ENCODE measurements around the gene DIPK2A.

The DIPK2A gene, protein sequence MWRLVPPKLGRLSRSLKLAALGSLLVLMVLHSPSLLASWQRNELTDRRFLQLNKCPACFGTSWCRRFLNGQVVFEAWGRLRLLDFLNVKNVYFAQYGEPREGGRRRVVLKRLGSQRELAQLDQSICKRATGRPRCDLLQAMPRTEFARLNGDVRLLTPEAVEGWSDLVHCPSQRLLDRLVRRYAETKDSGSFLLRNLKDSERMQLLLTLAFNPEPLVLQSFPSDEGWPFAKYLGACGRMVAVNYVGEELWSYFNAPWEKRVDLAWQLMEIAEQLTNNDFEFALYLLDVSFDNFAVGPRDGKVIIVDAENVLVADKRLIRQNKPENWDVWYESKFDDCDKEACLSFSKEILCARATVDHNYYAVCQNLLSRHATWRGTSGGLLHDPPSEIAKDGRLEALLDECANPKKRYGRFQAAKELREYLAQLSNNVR

DNA sequence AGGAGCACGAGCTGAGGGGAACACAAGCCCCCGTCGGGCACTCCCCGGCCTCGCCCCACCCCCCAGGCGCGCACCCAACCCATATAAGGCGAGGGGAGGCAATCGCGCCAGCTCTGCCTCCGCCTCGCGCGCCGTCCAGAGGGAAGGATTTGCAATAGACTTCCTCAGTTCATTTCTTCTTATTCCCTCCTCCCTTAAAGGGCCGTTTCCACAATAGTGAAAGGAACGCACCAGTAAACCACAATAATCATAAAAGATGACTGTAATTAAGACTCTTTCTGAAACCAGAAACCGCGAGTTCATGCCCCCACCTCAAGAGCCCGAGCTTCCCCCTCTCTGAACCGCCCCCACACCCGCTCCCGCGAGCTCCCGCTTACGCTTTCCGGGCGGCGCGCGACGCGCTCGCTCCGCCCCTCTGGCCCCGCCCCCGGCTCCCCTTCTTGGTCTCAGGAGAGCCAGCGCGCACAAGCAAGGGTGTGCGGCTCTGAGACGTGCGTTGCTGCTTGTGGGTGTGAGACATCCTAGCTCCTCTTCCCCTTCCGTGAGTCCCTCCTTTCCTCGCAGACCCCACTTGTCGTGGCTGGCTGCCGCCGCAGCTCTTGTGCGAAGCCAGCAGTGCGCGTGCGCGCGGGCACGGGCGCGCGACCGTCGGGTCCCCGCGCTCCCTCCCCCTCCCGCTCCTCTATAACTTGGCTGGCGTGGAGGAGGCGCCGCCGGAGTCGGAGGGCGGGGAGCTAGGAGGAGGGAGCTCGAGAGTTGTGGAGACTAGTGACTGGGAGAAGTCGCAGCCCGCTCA is at the start of gene DIPK2A:
TSS of gene DIPK2A (plus strand) at position 465 of the 796 bp plus-strand sequence. CDS start 510 bp downstream, outside the sequence.
- Histone ChIP-seq H3K36me3 (replicated peaks) (no peaks in the 10 kb centered on the region), H3K9me3 (no peaks in the 10 kb centered on the region)

DNA sequence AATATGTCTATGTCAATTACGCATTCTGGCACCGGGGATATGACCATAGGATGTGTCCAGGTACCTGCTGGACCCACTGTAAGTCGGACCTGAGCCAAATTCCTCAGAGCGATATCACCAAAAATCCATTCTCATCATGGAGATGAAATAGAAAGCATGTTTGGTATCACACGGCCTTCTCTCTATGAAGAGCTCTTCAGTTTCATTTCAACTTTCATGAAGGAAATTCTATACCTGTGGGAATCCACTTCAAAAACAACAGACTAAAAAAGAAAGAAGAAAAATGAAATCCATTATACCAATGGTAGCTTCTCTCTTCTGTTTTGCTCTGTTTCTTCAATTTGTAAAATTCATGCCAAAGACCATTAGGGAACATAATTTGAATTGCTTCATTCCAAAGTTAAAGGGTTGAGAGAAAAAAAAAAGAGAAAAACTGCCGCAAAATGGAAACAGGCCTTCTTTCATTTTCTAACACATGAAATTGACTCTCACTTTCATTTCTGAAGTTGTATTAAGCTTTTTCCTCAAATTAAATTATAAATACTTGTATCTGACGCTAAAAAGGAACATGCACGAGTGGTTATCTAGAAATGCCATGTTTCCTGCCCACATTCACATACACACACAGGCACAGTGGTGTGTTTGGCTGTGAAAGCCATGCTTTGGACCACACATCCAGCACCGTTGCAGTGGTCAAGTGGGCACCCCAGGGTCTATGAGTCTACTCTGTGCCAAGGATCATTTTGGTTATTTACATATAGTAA is 46.9 kb upstream of the DIPK2A start:
- no peaks in the 10 kb centered on the region for H3K36me3 ChIP-seq (replicated peaks)
- in situ Hi-C loops (cut with MboI; ENCODE audit: low sequenced_read_pairs), result no loop called here
- H3K9me3 ChIP-seq, result no peaks in the 10 kb centered on the region
- DNase-seq (ENCODE audit: low spot score in 2 of 2), result no peak
- H3K4me1 ChIP-seq, result no peaks in the 10 kb centered on the region
- H3K4me3 ChIP-seq, result no peak overlapping the region
- H3K27me3 ChIP-seq (ENCODE audit: low read depth), result no peaks in the 10 kb centered on the region

More for the DNA sequence above, at the start of gene DIPK2A:
- in situ Hi-C loops (cut with MboI; ENCODE audit: low sequenced_read_pairs), result no loop called here
- peak within 1 kb of the TSS; percentile 79 for H3K4me3 ChIP-seq
- peak; percentile 93 to 97 for DNase-seq (ENCODE audit: low spot score in 2 of 2)
- peaks cover 14% of the 10 kb centered on the region for H3K4me1 ChIP-seq
- H3K27me3 ChIP-seq (ENCODE audit: low read depth), result no peaks in the 10 kb centered on the region

DNA sequence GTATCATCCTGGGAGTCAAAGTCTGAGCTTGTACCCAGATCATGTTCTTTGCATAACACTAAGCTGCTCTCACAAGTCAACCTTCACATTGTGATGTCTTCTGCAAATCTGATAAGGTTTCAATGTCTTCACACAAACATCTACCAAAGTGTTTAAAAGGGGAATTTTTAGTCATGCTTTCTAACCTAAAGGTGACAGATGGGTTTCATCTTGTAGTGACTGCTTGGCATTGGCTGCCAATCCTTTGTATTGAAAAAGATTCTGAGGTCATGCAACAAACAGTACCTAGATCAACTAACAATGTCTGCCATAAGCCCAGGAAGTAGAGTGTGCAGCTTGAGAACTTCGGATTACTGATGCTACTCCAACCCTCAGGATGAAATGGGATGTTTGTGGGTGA is 43.6 kb upstream of the DIPK2A start:
- in situ Hi-C loops (cut with MboI; ENCODE audit: low sequenced_read_pairs), result no loop called here
- Histone ChIP-seq H3K27me3 (ENCODE audit: low read depth) (no peaks in the 10 kb centered on the region), H3K9me3 (no peaks in the 10 kb centered on the region), H3K36me3 (replicated peaks) (no peaks in the 10 kb centered on the region), H3K4me1 (no peaks in the 10 kb centered on the region), H3K4me3 (no peak overlapping the region)
- no peak for DNase-seq (ENCODE audit: low spot score in 2 of 2)

DNA sequence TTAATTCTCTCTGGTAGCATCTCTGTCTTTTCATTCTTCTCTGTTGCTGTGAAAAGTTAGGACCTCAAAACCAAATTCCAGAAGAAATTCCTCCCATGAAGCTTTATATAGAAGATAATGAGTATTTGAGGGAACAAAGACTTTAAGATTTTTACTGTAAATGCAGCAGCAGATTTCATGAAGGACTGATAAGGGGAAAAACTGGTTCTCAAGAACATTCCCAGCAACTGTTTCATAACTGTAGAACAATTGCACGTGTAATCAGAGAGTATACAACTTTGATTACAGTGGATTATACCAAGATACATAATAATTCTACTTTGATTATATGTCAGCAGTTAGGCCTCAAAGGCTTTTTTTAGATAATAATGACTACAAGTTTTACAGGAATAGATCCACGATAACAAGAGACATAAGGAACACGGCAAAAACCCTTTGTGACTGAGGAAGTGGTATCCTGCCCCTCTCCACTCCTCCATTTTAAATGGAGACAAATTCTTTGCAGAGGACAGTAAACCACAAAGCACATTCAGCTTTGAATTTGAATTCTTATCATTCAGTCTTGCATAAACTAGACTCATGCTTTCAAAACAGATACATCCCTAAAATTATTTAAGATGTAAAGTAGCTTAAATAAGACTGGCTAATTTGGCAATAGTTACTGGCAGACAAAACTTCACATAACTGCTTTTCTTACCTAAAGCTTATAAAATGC is 42.9 kb upstream of the DIPK2A start:
- Histone ChIP-seq H3K9me3 (no peaks in the 10 kb centered on the region), H3K4me1 (no peaks in the 10 kb centered on the region), H3K4me3 (no peak overlapping the region), H3K27me3 (ENCODE audit: low read depth) (no peaks in the 10 kb centered on the region), H3K36me3 (replicated peaks) (no peaks in the 10 kb centered on the region)
- DNase-seq (ENCODE audit: low spot score in 2 of 2), result no peak
- in situ Hi-C loops (cut with MboI; ENCODE audit: low sequenced_read_pairs), result no loop called here

DNA sequence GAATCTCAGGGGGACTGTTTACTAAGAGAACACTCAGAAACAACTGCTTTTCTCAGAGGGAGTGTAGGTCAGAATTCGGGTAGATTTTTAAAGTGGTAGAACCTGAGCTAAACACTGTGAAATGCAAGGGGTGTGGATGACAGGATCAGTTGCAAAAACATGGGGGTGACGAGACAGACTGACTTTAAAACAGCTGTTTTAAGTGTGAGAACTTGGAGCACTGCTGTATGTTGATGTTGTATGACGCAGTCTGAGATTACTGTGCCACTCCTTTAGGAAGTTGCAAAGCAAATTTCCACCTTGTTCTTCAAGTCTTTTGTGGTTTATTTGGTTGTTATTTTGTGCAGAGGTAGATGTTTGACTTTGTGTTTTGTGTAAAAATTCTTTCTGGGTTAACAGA is 36.8 kb upstream of the DIPK2A start:
- Histone ChIP-seq H3K4me1 (no peaks in the 10 kb centered on the region), H3K27me3 (ENCODE audit: low read depth) (no peaks in the 10 kb centered on the region), H3K9me3 (no peaks in the 10 kb centered on the region), H3K36me3 (replicated peaks) (no peaks in the 10 kb centered on the region), H3K4me3 (no peak overlapping the region)
- in situ Hi-C loops (cut with MboI; ENCODE audit: low sequenced_read_pairs), result no loop called here
- no peak for DNase-seq (ENCODE audit: low spot score in 2 of 2)

DNA sequence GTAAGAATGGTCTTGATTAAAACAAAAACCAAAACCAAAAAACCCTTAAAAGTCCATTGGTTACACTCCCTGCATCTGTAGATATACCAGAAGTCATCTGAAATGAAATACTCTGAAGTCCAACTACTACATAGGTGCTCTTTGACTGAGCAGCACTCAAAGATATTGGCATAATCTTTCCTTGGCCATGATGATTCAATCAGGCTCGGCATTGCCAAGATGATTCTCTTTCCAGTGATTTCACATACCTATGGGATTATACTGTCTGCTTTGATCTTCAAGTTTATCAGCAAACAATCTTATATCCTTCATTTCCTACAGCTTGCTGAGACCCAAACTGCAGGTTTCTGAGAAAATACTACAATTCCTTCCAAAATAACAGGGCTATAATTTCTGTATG is 35.9 kb upstream of the DIPK2A start:
- DNase-seq (ENCODE audit: low spot score in 2 of 2), result no peak
- no peaks in the 10 kb centered on the region for H3K27me3 ChIP-seq (ENCODE audit: low read depth)
- no peaks in the 10 kb centered on the region for H3K4me1 ChIP-seq
- in situ Hi-C loops (cut with MboI; ENCODE audit: low sequenced_read_pairs), result no loop called here
- H3K36me3 ChIP-seq (replicated peaks), result no peaks in the 10 kb centered on the region
- H3K4me3 ChIP-seq, result no peak overlapping the region
- H3K9me3 ChIP-seq, result no peaks in the 10 kb centered on the region

DNA sequence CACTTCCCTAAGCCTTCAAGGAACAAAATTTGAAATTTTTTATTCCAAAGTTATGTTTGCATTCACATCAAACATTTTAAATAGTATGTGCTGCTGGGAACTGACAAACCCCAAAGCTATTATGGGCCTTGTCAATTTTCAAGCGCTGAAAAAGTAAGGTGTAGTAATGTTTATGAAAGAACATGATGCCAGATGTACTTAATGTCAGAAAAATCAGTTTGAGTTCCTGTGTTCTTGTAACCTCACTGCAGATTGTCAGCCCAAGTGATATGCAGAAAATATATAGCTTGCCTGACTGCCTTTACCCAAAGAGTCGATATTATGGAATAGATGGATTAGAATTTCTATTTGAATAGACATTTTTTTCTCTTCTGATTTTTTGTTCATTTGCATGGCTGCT is 20.8 kb upstream of the DIPK2A start:
- Histone ChIP-seq H3K4me1 (no peaks in the 10 kb centered on the region), H3K4me3 (no peak overlapping the region), H3K9me3 (no peaks in the 10 kb centered on the region), H3K27me3 (ENCODE audit: low read depth) (no peaks in the 10 kb centered on the region), H3K36me3 (replicated peaks) (no peaks in the 10 kb centered on the region)
- DNase-seq (ENCODE audit: low spot score in 2 of 2), result no peak
- in situ Hi-C loops (cut with MboI; ENCODE audit: low sequenced_read_pairs), result no loop called here

DNA sequence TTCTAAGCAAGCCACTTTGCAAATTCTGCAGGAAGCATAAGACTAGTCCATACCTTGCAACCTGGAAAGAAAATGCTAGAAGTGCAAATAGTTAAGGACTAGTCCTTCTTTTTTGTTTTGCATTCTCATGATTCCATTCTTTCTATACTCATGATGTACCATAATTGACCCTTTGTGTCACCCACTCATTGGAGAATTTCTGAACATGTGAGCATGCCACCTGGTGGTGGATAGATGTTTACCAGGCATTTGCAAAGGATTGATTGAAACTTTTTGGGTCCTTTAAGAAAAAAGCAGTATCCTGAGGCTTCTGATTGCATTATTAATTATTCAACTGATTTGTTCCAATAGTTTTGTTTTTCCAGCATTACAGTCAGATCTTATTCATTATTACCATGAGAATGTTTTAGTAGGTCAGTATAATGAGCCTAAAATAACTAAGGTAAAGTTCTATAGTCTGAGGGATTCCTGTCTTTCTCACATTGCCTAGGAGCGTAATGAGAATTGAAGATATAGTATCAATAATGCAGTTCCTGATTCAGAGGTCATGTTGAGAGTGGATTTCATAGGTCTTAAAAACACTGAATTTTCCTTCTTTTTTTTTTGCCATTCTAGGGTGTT is 20.2 kb upstream of the DIPK2A start:
- no peaks in the 10 kb centered on the region for H3K4me1 ChIP-seq
- no peaks in the 10 kb centered on the region for H3K27me3 ChIP-seq (ENCODE audit: low read depth)
- no peak overlapping the region for H3K4me3 ChIP-seq
- H3K9me3 ChIP-seq, result no peaks in the 10 kb centered on the region
- H3K36me3 ChIP-seq (replicated peaks), result no peaks in the 10 kb centered on the region
- in situ Hi-C loops (cut with MboI; ENCODE audit: low sequenced_read_pairs), result no loop called here
- DNase-seq (ENCODE audit: low spot score in 2 of 2), result peak; percentile 51 to 60

DNA sequence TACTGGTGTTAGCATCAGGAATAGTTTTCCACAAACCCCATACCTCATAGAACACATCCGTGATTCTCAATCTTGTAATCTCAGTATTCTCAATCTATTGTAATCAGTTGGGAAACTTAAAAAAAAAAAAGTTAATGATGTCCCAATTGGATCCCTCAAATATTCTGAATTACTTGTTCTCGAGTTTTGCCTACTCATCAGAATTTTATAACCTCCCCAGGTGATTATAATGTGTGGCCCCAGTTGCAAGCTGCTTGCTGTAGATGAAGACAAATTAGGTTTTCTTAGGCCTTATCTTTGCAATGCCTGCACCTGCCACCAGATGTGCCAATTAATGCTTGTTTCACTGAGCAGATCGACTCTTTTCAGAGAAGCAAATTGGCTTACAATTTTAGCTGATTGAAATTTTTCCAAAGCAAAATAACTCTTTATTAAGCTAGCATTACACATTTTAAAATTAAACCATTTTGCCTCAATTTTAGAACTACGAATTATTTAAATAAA is 19.0 kb upstream of the DIPK2A start:
- DNase-seq (ENCODE audit: low spot score in 2 of 2), result no peak
- Histone ChIP-seq H3K36me3 (replicated peaks) (no peaks in the 10 kb centered on the region), H3K27me3 (ENCODE audit: low read depth) (no peaks in the 10 kb centered on the region), H3K9me3 (no peaks in the 10 kb centered on the region), H3K4me3 (no peak overlapping the region), H3K4me1 (no peaks in the 10 kb centered on the region)
- in situ Hi-C loops (cut with MboI; ENCODE audit: low sequenced_read_pairs), result no loop called here

DNA sequence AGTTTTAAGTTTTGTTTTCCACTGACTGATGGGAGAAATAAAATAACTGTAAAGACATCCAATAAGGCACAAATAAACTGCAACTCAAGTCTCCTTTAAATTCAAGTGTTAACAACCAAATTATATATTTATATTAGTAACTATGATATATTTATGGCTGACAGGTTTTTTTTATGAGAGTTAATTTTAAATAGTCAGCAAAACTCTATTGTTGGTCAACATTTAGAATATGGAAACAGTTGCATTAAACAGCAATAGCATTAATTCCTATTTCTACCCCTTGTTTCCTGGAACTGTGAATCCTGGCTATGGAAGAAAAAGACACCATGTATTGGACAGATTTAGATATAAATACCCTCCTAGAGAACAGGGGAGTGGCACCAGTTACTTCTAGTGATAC is 16.5 kb upstream of the DIPK2A start:
- no peaks in the 10 kb centered on the region for H3K4me1 ChIP-seq
- peaks cover 7% of the 10 kb centered on the region; the same call in 1 of the 2 replicates for H3K9me3 ChIP-seq
- H3K4me3 ChIP-seq, result no peak overlapping the region
- H3K27me3 ChIP-seq (ENCODE audit: low read depth), result no peaks in the 10 kb centered on the region
- no peaks in the 10 kb centered on the region for H3K36me3 ChIP-seq (replicated peaks)
- in situ Hi-C loops (cut with MboI; ENCODE audit: low sequenced_read_pairs), result no loop called here
- no peak for DNase-seq (ENCODE audit: low spot score in 2 of 2)

DNA sequence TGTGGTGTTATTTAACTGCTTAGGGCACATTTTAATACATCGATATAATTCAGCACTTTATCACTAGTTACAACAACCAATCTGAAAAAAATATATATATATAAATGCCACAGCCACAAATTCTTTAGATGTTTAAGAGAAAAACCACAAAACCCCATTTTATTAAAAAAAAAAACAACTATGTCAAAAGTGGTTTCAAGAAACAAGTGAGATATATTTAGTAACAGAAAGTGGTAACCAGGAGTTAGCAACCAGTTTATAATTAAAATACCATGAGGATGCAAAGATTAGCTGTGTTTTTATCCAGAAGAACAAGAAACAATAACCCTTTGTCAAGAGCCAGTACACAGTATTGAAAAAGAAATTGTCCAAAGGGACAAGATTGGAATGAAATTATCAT is 14.8 kb upstream of the DIPK2A start:
- in situ Hi-C loops (cut with MboI; ENCODE audit: low sequenced_read_pairs), result no loop called here
- Histone ChIP-seq H3K27me3 (ENCODE audit: low read depth) (no peaks in the 10 kb centered on the region), H3K4me1 (no peaks in the 10 kb centered on the region), H3K36me3 (replicated peaks) (no peaks in the 10 kb centered on the region), H3K9me3 (peaks cover 7% of the 10 kb centered on the region; the same call in 1 of the 2 replicates), H3K4me3 (no peak overlapping the region)
- no peak for DNase-seq (ENCODE audit: low spot score in 2 of 2)

DNA sequence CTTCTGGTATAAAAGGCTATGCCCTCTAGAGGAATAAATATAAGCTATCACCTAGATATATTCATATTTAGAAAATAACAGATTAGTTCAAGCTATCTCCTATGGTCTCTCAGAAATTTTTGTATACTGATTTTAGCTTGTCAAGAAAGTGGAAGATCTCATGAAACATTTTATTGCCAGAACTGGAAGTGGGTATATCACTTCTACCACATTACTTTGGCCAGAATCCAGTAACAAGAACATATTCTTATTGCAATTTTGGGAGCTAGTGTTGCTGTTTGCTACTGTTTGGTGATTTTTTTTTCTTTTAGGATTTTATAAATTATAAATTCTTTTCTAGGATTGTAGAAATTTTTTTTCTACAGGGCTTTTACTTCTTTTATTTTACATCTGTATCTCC is 14.2 kb upstream of the DIPK2A start:
- DNase-seq (ENCODE audit: low spot score in 2 of 2), result no peak
- H3K4me1 ChIP-seq, result no peaks in the 10 kb centered on the region
- H3K36me3 ChIP-seq (replicated peaks), result no peaks in the 10 kb centered on the region
- in situ Hi-C loops (cut with MboI; ENCODE audit: low sequenced_read_pairs), result no loop called here
- H3K9me3 ChIP-seq, result peaks cover 7% of the 10 kb centered on the region; the same call in 1 of the 2 replicates
- H3K4me3 ChIP-seq, result no peak overlapping the region
- H3K27me3 ChIP-seq (ENCODE audit: low read depth), result no peaks in the 10 kb centered on the region

DNA sequence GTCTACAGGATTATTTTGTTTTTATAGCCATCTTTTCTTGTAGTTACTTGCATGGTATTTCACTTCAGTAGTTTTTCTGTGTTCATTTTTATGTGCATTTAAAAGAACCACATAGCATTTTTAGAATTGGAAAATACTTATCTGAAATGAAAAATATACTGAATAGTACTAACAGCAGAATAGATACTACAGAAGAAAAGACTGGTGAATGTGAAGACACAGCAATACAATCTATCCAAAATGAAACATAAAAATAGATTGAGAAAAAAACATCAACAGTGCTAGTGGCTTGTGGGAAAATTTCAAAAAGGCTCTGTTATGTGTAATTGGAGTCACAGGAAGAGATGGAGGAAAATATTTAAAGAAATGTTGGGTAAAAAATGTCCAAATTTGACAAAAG is 12.7 kb upstream of the DIPK2A start:
- no peak for DNase-seq (ENCODE audit: low spot score in 2 of 2)
- H3K9me3 ChIP-seq, result peaks cover 7% of the 10 kb centered on the region; the same call in 1 of the 2 replicates
- no peaks in the 10 kb centered on the region for H3K36me3 ChIP-seq (replicated peaks)
- H3K27me3 ChIP-seq (ENCODE audit: low read depth), result no peaks in the 10 kb centered on the region
- H3K4me3 ChIP-seq, result no peak overlapping the region
- no peaks in the 10 kb centered on the region for H3K4me1 ChIP-seq
- in situ Hi-C loops (cut with MboI; ENCODE audit: low sequenced_read_pairs), result no loop called here
